Tibial artery (tissue), 4 donors: ENCODE data around the gene NFAT5.
"Not testable (repeated sequence)": the region's sequence is repeated elsewhere in the genome, so short reads cannot be mapped to it uniquely, and the experiment has no call there.

Experiments
- DNase-seq, 2 donors: peaks; one replicate each; pipeline ENCODE4 v3.0.0-alpha.2; 2019
- H3K27ac ChIP-seq, 2 donors: fragments of 200-600 bp; sonication (generic) in 1 of 2; 1 replicate in 1 of 2; 2 replicates in 1 of 2; pipeline ENCODE4 v1.5.1; 2018 to 2019; ENCODE audit warnings: mild to moderate bottlenecking in 1 of 2
- H3K27me3 ChIP-seq, 2 donors: fragments of 200-600 bp; sonication (generic) in 1 of 2; one replicate each; pipeline versions ENCODE4 v1.5.1 to v1.6.0; 2016 to 2019
- H3K36me3 ChIP-seq, 3 donors: fragments of 200-600 bp; sonication (generic) in 2 of 3; one replicate each; pipeline ENCODE4 v1.5.1; 2016 to 2019; ENCODE audit warnings: mild to moderate bottlenecking in 2 of 3
- H3K4me1 ChIP-seq, 4 donors: fragments of 200-600 bp; sonication (generic) in 2 of 4; 1 replicate in 3 of 4; 2 replicates in 1 of 4; pipeline ENCODE4 v1.5.1; 2016 to 2019
- H3K4me3 ChIP-seq, 2 donors: fragments of 200-600 bp; sonication (generic) in 1 of 2; 1 replicate in 1 of 2; 2 replicates in 1 of 2; pipeline ENCODE4 v1.5.1; 2018 to 2019; ENCODE audit warnings: mild to moderate bottlenecking in 2 of 2
- H3K9me3 ChIP-seq, 3 donors: fragments of 200-600 bp; sonication (generic) in 1 of 3; one replicate each; pipeline ENCODE4 v1.5.1; 2016 to 2019
- intact Hi-C: fragments of 100-400 bp; cut with DNase I; formaldehyde crosslinking; loops from one replicate; pipeline ENCODE4 v1.15.0; 2023; ENCODE audit warnings: low total_unique reads
- TF ChIP-seq, protein P1 (sequence below), 2 experiments: fragments of 200-600 bp in 1 of 2; fragments of 450-650 bp in 1 of 2; IDR thresholded peaks; one replicate each; pipeline ENCODE4 v1.5.1; 2017 to 2019; ENCODE audit warnings: antibody characterized with exemption in 2 of 2, mild to moderate bottlenecking in 1 of 2, moderate library complexity in 1 of 2

NFAT5 gene

GRCh38 chr16:69565671-69566239 lies at the start of gene NFAT5:
NFAT5 (plus strand) TSS chr16:69565966; CDS start chr16:69566302, 336 bp downstream.
- no peaks in the 10 kb centered on the region for H3K27me3 ChIP-seq
- TF ChIP-seq, protein P1, sequence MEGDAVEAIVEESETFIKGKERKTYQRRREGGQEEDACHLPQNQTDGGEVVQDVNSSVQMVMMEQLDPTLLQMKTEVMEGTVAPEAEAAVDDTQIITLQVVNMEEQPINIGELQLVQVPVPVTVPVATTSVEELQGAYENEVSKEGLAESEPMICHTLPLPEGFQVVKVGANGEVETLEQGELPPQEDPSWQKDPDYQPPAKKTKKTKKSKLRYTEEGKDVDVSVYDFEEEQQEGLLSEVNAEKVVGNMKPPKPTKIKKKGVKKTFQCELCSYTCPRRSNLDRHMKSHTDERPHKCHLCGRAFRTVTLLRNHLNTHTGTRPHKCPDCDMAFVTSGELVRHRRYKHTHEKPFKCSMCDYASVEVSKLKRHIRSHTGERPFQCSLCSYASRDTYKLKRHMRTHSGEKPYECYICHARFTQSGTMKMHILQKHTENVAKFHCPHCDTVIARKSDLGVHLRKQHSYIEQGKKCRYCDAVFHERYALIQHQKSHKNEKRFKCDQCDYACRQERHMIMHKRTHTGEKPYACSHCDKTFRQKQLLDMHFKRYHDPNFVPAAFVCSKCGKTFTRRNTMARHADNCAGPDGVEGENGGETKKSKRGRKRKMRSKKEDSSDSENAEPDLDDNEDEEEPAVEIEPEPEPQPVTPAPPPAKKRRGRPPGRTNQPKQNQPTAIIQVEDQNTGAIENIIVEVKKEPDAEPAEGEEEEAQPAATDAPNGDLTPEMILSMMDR (IDR thresholded peaks at IDR 0.05), result no peak
- peak within 1 kb of the TSS; percentile 98 to 99 for H3K27ac ChIP-seq
- H3K36me3 ChIP-seq, result no peaks in the 10 kb centered on the region
- no peaks in the 10 kb centered on the region for H3K9me3 ChIP-seq
- peak within 1 kb of the TSS; percentile 66 to 98 for H3K4me3 ChIP-seq
- intact Hi-C loops, result loop anchor here (10.0 kb wide), 1 partner anchor 171 kb away; no protein-coding TSS in a partner anchor
- peaks cover 0 to 45% (median 23%) of the 10 kb centered on the region in 4 donors for H3K4me1 ChIP-seq
- peak; percentile 82 to 94 for DNase-seq

GRCh38 chr16:69517914-69518313 lies 47.9 kb upstream of the NFAT5 start:
- H3K4me3 ChIP-seq, H3K27me3 ChIP-seq, H3K36me3 ChIP-seq, H3K27ac ChIP-seq, H3K9me3 ChIP-seq, H3K4me1 ChIP-seq, DNase-seq, intact Hi-C loops: not testable (repeated sequence)

DNA sequence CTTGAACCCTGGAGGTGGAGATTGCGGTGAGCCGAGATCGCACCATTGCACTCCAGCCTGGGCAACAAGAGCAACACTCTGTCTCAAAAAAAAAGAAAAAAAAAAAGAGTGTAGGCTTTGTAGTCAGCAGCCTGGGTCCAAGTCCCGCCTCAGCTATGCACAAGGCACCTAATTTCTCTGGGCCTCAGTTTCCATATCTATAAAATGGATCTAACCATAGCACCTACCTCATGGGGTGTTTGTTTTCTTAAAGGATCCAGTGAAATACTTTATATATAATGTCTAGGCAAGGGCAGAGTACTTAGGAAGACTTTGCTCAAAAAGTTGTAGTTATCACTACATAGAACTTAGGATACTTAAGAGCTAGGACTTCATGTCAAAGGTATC lies 45.4 kb upstream of the NFAT5 start:
- no peak for DNase-seq
- TF ChIP-seq, protein P1 (IDR thresholded peaks at IDR 0.05), result no peak
- Histone ChIP-seq H3K9me3 (no peaks in the 10 kb centered on the region), H3K4me3 (no peak overlapping the region), H3K4me1 (no peaks in the 10 kb centered on the region), H3K27me3 (no peaks in the 10 kb centered on the region), H3K27ac (no peak overlapping the region), H3K36me3 (no peaks in the 10 kb centered on the region)
- intact Hi-C loops, result no loop called here

GRCh38 chr16:69520800-69521602 lies 44.8 kb upstream of the NFAT5 start:
- Histone ChIP-seq H3K27me3 (no peaks in the 10 kb centered on the region), H3K4me1 (no peaks in the 10 kb centered on the region), H3K36me3 (no peaks in the 10 kb centered on the region), H3K4me3 (no peak overlapping the region), H3K27ac (no peak overlapping the region), H3K9me3 (no peaks in the 10 kb centered on the region)
- TF ChIP-seq, protein P1 (IDR thresholded peaks at IDR 0.05), result no peak
- no peak for DNase-seq
- intact Hi-C loops, result no loop called here

GRCh38 chr16:69522041-69522578 lies 43.7 kb upstream of the NFAT5 start:
- no peak overlapping the region for H3K27ac ChIP-seq
- intact Hi-C loops, result no loop called here
- H3K36me3 ChIP-seq, result no peaks in the 10 kb centered on the region
- no peak overlapping the region for H3K4me3 ChIP-seq
- TF ChIP-seq, protein P1 (IDR thresholded peaks at IDR 0.05), result no peak
- H3K4me1 ChIP-seq, result no peaks in the 10 kb centered on the region
- H3K9me3 ChIP-seq, result no peaks in the 10 kb centered on the region
- H3K27me3 ChIP-seq, result no peaks in the 10 kb centered on the region
- no peak for DNase-seq
